H1 (cell line): ENCODE data around the gene OXLD1. TPM values are rescaled to one million over a fixed set of nuclear protein-coding genes. Genes with fewer than 3 reads are reported as not detected.

Experiments used
- CTCF ChIA-PET: fragments of 300-600 bp; sonication (Branson Sonifier 250); formaldehyde crosslinking; loops from one replicate; lab custom pipeline; 2021; ENCODE audit not compliant: partially characterized antibody; lab: Charles Lee
- POLR2A ChIA-PET: fragments of 300-600 bp; sonication (Branson Sonifier 250); formaldehyde crosslinking; loops from one replicate; lab custom pipeline; 2021; ENCODE audit warnings: inconsistent platforms; ENCODE audit not compliant: partially characterized antibody; lab: Charles Lee
- DNase-seq, 2 experiments: peaks; one replicate each; pipeline versions ENCODE4 v3.0.0 to v3.0.0-alpha.2; 2010 to 2022; ENCODE audit warnings: low spot score in 2 of 2, low read depth in 1 of 2, mixed read lengths in 1 of 2
- FAIRE-seq: peaks from 2 replicates; lab custom pipeline; 2011; peaks lifted over from hg19 to GRCh38; lab: Jason Lieb, UNC
- H2AFZ ChIP-seq: 2 replicates; pipeline ENCODE4 v1.8.1; 2012; ENCODE audit warnings: low read length, inconsistent platforms
- H2AK5ac ChIP-seq: 2 replicates; pipeline ENCODE4 v1.6.1; 2013; ENCODE audit warnings: low read depth, low read length
- H2BK120ac ChIP-seq: replicated peaks from 2 replicates; pipeline ENCODE3; 2013; ENCODE audit warnings: low read depth, low read length, inconsistent platforms
- H2BK12ac ChIP-seq: 2 replicates; pipeline ENCODE4 v1.6.1; 2013; ENCODE audit warnings: low read depth, low read length
- H2BK15ac ChIP-seq: 2 replicates; pipeline ENCODE4 v1.6.1; 2013; ENCODE audit warnings: low read length
- H2BK20ac ChIP-seq: 2 replicates; pipeline ENCODE4 v1.6.1; 2013; ENCODE audit warnings: low read length
- H2BK5ac ChIP-seq: 2 replicates; pipeline ENCODE4 v1.6.1; 2013; ENCODE audit warnings: low read depth, low read length
- H3K14ac ChIP-seq: 2 replicates; pipeline ENCODE4 v1.6.1; 2013; ENCODE audit warnings: inconsistent platforms; ENCODE audit not compliant: insufficient read length
- H3K18ac ChIP-seq: 2 replicates; pipeline ENCODE4 v1.6.1; 2013; ENCODE audit warnings: low read length; ENCODE audit errors: extremely low read depth
- H3K23ac ChIP-seq: 2 replicates; pipeline ENCODE4 v1.6.1; 2013; ENCODE audit warnings: inconsistent platforms; ENCODE audit not compliant: insufficient read length
- H3K23me2 ChIP-seq: 2 replicates; pipeline ENCODE4 v1.6.1; 2013; ENCODE audit warnings: low read depth, low read length
- H3K27ac ChIP-seq: 2 replicates; pipeline ENCODE4 v1.6.1; 2011; ENCODE audit warnings: low read depth, low read length, inconsistent platforms
- H3K27me3 ChIP-seq, 4 experiments: replicated peaks in 1 of 4; 1 replicate in 1 of 4; 2 replicates in 3 of 4; pipeline versions ENCODE4 v1.6.1 to v1.8.1; 2011 to 2013; ENCODE audit warnings: low read length in 3 of 4, mild to moderate bottlenecking in 3 of 4, inconsistent platforms in 2 of 4, mixed read lengths in 2 of 4, moderate library complexity in 1 of 4; ENCODE audit not compliant: control insufficient read depth in 3 of 4, insufficient read depth in 3 of 4; ENCODE audit errors: extremely low read depth in 1 of 4
- H3K36me3 ChIP-seq, 4 experiments: 2 replicates each; pipeline versions ENCODE4 v1.6.1 to v1.8.1; 2011 to 2013; ENCODE audit warnings: mild to moderate bottlenecking in 4 of 4, low read length in 3 of 4, moderate library complexity in 2 of 4, control low read depth in 1 of 4, inconsistent platforms in 1 of 4; ENCODE audit not compliant: insufficient read depth in 4 of 4, control insufficient read depth in 2 of 4
- H3K4ac ChIP-seq: replicated peaks from 2 replicates; pipeline ENCODE3; 2013; ENCODE audit warnings: low read length, low read depth, mixed read lengths, inconsistent platforms; ENCODE audit not compliant: insufficient read length
- H3K4me1 ChIP-seq, 4 experiments: replicated peaks in 1 of 4; 1 replicate in 1 of 4; 2 replicates in 3 of 4; pipeline versions ENCODE4 v1.6.1 to v1.8.1; 2011 to 2013; ENCODE audit warnings: low read length in 3 of 4, inconsistent platforms in 2 of 4, mixed read lengths in 1 of 4; ENCODE audit not compliant: insufficient read depth in 4 of 4, control insufficient read depth in 3 of 4
- H3K4me2 ChIP-seq, 2 experiments: 2 replicates each; pipeline versions ENCODE4 v1.6.1 to v1.8.1; 2011 to 2013; ENCODE audit warnings: low read depth in 2 of 2, low read length in 2 of 2, control low read depth in 1 of 2, inconsistent platforms in 1 of 2, mild to moderate bottlenecking in 1 of 2; ENCODE audit not compliant: insufficient read depth in 1 of 2
- H3K4me3 ChIP-seq, 4 experiments: fragments of 200-600, 300-600 bp in 1 of 4; sonication (generic), shearing (Covaris generic), sonication (Bioruptor Twin) in 1 of 4; 2 replicates each; pipeline versions ENCODE4 v1.5.1 to v1.8.1; 2011 to 2016; ENCODE audit warnings: low read length in 4 of 4, low read depth in 3 of 4, control low read depth in 2 of 4, inconsistent platforms in 2 of 4, mild to moderate bottlenecking in 2 of 4, mixed read lengths in 1 of 4, moderate library complexity in 1 of 4; ENCODE audit not compliant: insufficient read depth in 2 of 4; ENCODE audit errors: extremely low read depth in 1 of 4
- H3K56ac ChIP-seq: replicated peaks from 2 replicates; pipeline ENCODE3; 2013; ENCODE audit warnings: low read depth, mild to moderate bottlenecking, mixed read lengths, low read length, inconsistent platforms; ENCODE audit not compliant: insufficient read length
- H3K79me1 ChIP-seq: 2 replicates; pipeline ENCODE4 v1.6.1; 2013; ENCODE audit warnings: low read depth, low read length, control low read depth
- H3K79me2 ChIP-seq, 2 experiments: 2 replicates each; pipeline versions ENCODE4 v1.6.1 to v1.8.1; 2012 to 2013; ENCODE audit warnings: low read length in 2 of 2, mild to moderate bottlenecking in 2 of 2, inconsistent platforms in 1 of 2; ENCODE audit not compliant: insufficient read depth in 2 of 2, control insufficient read depth in 1 of 2
- H3K9ac ChIP-seq, 4 experiments: replicated peaks in 1 of 4; 1 replicate in 1 of 4; 2 replicates in 3 of 4; pipeline versions ENCODE4 v1.6.1 to v1.8.1; 2011 to 2013; ENCODE audit warnings: low read depth in 3 of 4, low read length in 3 of 4, control low read depth in 2 of 4, mild to moderate bottlenecking in 2 of 4, moderate library complexity in 2 of 4, inconsistent platforms in 1 of 4; ENCODE audit errors: extremely low read depth in 1 of 4
- H3K9me3 ChIP-seq, 2 experiments: 2 replicates each; pipeline versions ENCODE4 v1.6.1 to v1.8.1; 2012 to 2013; ENCODE audit warnings: mild to moderate bottlenecking in 2 of 2, moderate library complexity in 2 of 2, control low read depth in 1 of 2, inconsistent platforms in 1 of 2, low read depth in 1 of 2, low read length in 1 of 2, mixed read lengths in 1 of 2; ENCODE audit not compliant: insufficient read depth in 2 of 2
- H4K20me1 ChIP-seq, 2 experiments: replicated peaks in 1 of 2; 2 replicates each; pipeline versions ENCODE3 to v1.8.1; 2011 to 2013; ENCODE audit warnings: inconsistent platforms in 2 of 2, low read length in 2 of 2, mild to moderate bottlenecking in 1 of 2; ENCODE audit not compliant: insufficient read depth in 2 of 2, control insufficient read depth in 1 of 2
- H4K5ac ChIP-seq: 2 replicates; pipeline ENCODE4 v1.6.1; 2013; ENCODE audit warnings: low read length, low read depth, mixed read lengths, inconsistent platforms; ENCODE audit not compliant: insufficient read length
- H4K8ac ChIP-seq: 2 replicates; pipeline ENCODE4 v1.8.0; 2013; ENCODE audit warnings: mild to moderate bottlenecking, moderate library complexity, low read length, inconsistent platforms; ENCODE audit not compliant: insufficient read depth; ENCODE audit errors: extremely low read depth
- H4K91ac ChIP-seq: replicated peaks from 2 replicates; pipeline ENCODE3; 2013; ENCODE audit warnings: low read length, mixed read lengths, inconsistent platforms; ENCODE audit not compliant: insufficient read length
- NRF1 ChIP-seq: IDR thresholded peaks from 2 replicates; pipeline ENCODE4 v1.6.1; 2011; ENCODE audit warnings: mild to moderate bottlenecking, low read depth, low read length, improper control_type of control experiment
- RFX5 ChIP-seq: IDR thresholded peaks from 2 replicates; pipeline ENCODE4 v1.6.1; 2011; ENCODE audit warnings: low read depth, low read length, improper control_type of control experiment, borderline replicate concordance
- SIX5 ChIP-seq: IDR thresholded peaks from 2 replicates; pipeline ENCODE4 v1.6.1; 2011; ENCODE audit warnings: mild to moderate bottlenecking, low read depth, low read length
- SUZ12 ChIP-seq: fragments of 200-600 bp; sonication (generic); IDR thresholded peaks from 2 replicates; pipeline ENCODE4 v1.6.1; 2012; ENCODE audit warnings: mild to moderate bottlenecking, inconsistent platforms, low read length, moderate library complexity, mixed read lengths
- WGBS, 2 experiments: shearing (Covaris generic) in 1 of 2; methylation state at CpG; one replicate each; pipeline versions ENCODE4 v1.1.6 to v1.1.7; 2013 to 2015; ENCODE audit warnings: low lambda C conversion rate in 2 of 2, mixed read lengths in 2 of 2, inconsistent platforms in 1 of 2, low coverage in 1 of 2, missing lambda C conversion rate in 1 of 2; ENCODE audit not compliant: insufficient replicate concordance in 2 of 2, insufficient coverage in 1 of 2, insufficient read length in 1 of 2; ENCODE audit errors: extremely low coverage in 1 of 2, missing lambda C conversion rate in 1 of 2; 5-methylcytosine and 5-hydroxymethylcytosine counted together
- polyA plus RNA-seq, 7 experiments: library from polyadenylated mRNA; depleted of rRNA in 3 of 7; stranded (reverse) in 5 of 7; unstranded in 2 of 7; fragments of >200 nt in 5 of 7; fragments of 200-250 nt in 2 of 7; gene quantifications; 1 replicate in 5 of 7; 2 replicates in 1 of 7; 4 replicates in 1 of 7; pipeline versions ENCODE4 v1.2.1 to v1.2.3, GENCODE V29; 2011 to 2013; ENCODE audit warnings: missing spikeins in 2 of 7, mixed read lengths in 2 of 7
- total RNA-seq: library from RNA; stranded (reverse); fragmentation: NEBNext Ultra II Directional; extraction: Animal tissue kit (Norgen Biotek cat#: 25700); gene quantifications from 2 replicates; pipeline ENCODE4 v1.2.1, GENCODE V29; 2021

Gene OXLD1
- total and polyA plus RNA-seq, 2 of the 8 experiments (the other 6 are each of a cell fraction or from before 2014, with no cell fraction given): 41.5 to 61.9 TPM

- H2AK5ac ChIP-seq: no peak overlapping the region
- no peak overlapping the region for H4K8ac ChIP-seq
- CTCF ChIA-PET: interaction anchor here (1.3 to 1.9 kb wide), 3 partner anchors 10 to 34 kb away, joined by 4 to 8 read pairs (median 6); no protein-coding TSS in a partner anchor
- H2BK5ac ChIP-seq: no peak overlapping the region
- H3K27ac ChIP-seq: no peak overlapping the region
- no peak overlapping the region for H2BK20ac ChIP-seq
- H3K23me2 ChIP-seq: peaks cover 18% of the 10 kb centered on the region
- no peak overlapping the region for H2AFZ ChIP-seq
- no peak overlapping the region for H3K56ac ChIP-seq
- H3K27me3 ChIP-seq: no peaks in the 10 kb centered on the region; a peak in 1 of 7 replicates
- POLR2A ChIA-PET: interaction anchor here (1.2 to 17.2 kb wide), 5 partner anchors 17 to 127 kb away, joined by 5 to 436 read pairs (median 6); partner anchors contain the start of genes ARL16, HGS, MCRIP1 and SLC25A10
- H3K4me2 ChIP-seq: no peak overlapping the region
- WGBS, 2 experiments: 94% methylated on average over 17 of the region's 17 CpGs; no CpG with 5 or more reads in 1 of the 2 experiments
- no peaks in the 10 kb centered on the region for H3K9me3 ChIP-seq
- peaks cover 6 to 8% of the 10 kb centered on the region in 2 experiments for H4K20me1 ChIP-seq
- no peak overlapping the region for H4K5ac ChIP-seq
- H3K4ac ChIP-seq: no peak overlapping the region
- DNase-seq: no peak
- H3K14ac ChIP-seq: no peak overlapping the region
- no peak overlapping the region for H2BK15ac ChIP-seq
- peaks cover 14% of the 10 kb centered on the region for H3K79me1 ChIP-seq
- no peak overlapping the region for H2BK12ac ChIP-seq
- H3K9ac ChIP-seq: no peak overlapping the region
- no peak overlapping the region for H2BK120ac ChIP-seq
- peaks cover 20 to 30% (median 26%) of the 10 kb centered on the region in 4 experiments for H3K36me3 ChIP-seq
- H3K18ac ChIP-seq: no peak overlapping the region
- no peak overlapping the region for H3K23ac ChIP-seq
- peaks cover 0 to 27% (median 18%) of the 10 kb centered on the region in 4 experiments; a peak in 5 of 7 replicates for H3K4me1 ChIP-seq
- FAIRE-seq: no peak
- no peak overlapping the region for H3K4me3 ChIP-seq
- peaks cover 9 to 38% of the 10 kb centered on the region in 2 experiments; a peak in 3 of 4 replicates for H3K79me2 ChIP-seq
- no peak overlapping the region for H4K91ac ChIP-seq
- TF ChIP-seq RFX5 (no peak), SUZ12 (no peak), SIX5 (no peak), NRF1 (no peak)
These were observed 39.8 kb upstream of the OXLD1 start for GRCh38 chr17:81706232-81706611.
